WERI-Rb-1 (cell line): Measurements from ENCODE around the gene GJB4.
"Not testable (repeated sequence)": the region's sequence is repeated elsewhere in the genome, so short reads cannot be mapped to it uniquely, and the experiment has no call there.

Source experiments
- DNase-seq: peaks from one replicate; pipeline ENCODE4 v3.0.0-alpha.2; 2020
- H3K27ac ChIP-seq: fragments of 250-450 bp; sonication (Bioruptor Pico); 2 replicates; pipeline ENCODE4 v1.5.1; 2020; ENCODE audit warnings: mild to moderate bottlenecking, moderate library complexity
- H3K27me3 ChIP-seq: fragments of 250-450 bp; sonication (Bioruptor Pico); 2 replicates; pipeline ENCODE4 v1.5.1; 2021; ENCODE audit warnings: mild to moderate bottlenecking, low read depth, moderate library complexity; ENCODE audit not compliant: insufficient read depth, severe bottlenecking
- H3K36me3 ChIP-seq: fragments of 250-450 bp; sonication (Bioruptor Pico); 2 replicates; pipeline ENCODE4 v1.5.1; 2020; ENCODE audit warnings: mild to moderate bottlenecking, moderate library complexity
- H3K4me3 ChIP-seq: 2 replicates; pipeline ENCODE4 v1.5.1; 2011; ENCODE audit warnings: low read depth, mild to moderate bottlenecking, control low read depth, low read length
- H3K9me3 ChIP-seq: fragments of 250-450 bp; sonication (Bioruptor Pico); 2 replicates; pipeline ENCODE4 v1.5.1; 2021; ENCODE audit warnings: mild to moderate bottlenecking, moderate library complexity; ENCODE audit not compliant: severe bottlenecking
- TF ChIP-seq, protein P1 (sequence below): IDR thresholded peaks from 2 replicates; pipeline ENCODE4 v1.5.1; 2011; ENCODE audit warnings: low read depth, mild to moderate bottlenecking, control low read depth, inconsistent platforms, low read length

GJB4 gene

GRCh38 chr1:34808051-34808810 is 48.7 kb downstream of the GJB4 start:
- Histone ChIP-seq H3K4me3 (no peak overlapping the region), H3K36me3 (no peaks in the 10 kb centered on the region), H3K9me3 (peaks cover 7% of the 10 kb centered on the region), H3K27ac (no peak overlapping the region), H3K27me3 (peaks cover 6% of the 10 kb centered on the region)
- TF ChIP-seq, protein P1, sequence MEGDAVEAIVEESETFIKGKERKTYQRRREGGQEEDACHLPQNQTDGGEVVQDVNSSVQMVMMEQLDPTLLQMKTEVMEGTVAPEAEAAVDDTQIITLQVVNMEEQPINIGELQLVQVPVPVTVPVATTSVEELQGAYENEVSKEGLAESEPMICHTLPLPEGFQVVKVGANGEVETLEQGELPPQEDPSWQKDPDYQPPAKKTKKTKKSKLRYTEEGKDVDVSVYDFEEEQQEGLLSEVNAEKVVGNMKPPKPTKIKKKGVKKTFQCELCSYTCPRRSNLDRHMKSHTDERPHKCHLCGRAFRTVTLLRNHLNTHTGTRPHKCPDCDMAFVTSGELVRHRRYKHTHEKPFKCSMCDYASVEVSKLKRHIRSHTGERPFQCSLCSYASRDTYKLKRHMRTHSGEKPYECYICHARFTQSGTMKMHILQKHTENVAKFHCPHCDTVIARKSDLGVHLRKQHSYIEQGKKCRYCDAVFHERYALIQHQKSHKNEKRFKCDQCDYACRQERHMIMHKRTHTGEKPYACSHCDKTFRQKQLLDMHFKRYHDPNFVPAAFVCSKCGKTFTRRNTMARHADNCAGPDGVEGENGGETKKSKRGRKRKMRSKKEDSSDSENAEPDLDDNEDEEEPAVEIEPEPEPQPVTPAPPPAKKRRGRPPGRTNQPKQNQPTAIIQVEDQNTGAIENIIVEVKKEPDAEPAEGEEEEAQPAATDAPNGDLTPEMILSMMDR = no peak
- no peak for DNase-seq

- not testable (repeated sequence) for H3K27ac ChIP-seq, H3K36me3 ChIP-seq, H3K9me3 ChIP-seq, H3K27me3 ChIP-seq, DNase-seq, H3K4me3 ChIP-seq
These were observed 51.2 kb downstream of the GJB4 start for GRCh38 chr1:34810781-34811180.
